NCI-H446 treated with DMSO at 0.1 percent for 48 hours (cell line): ENCODE results near the gene DMXL2.
A peak's percentile ranks its signal among the peaks of the same experiment; 100 is the strongest.
"Not testable (repeated sequence)": the region's sequence is repeated elsewhere in the genome, so short reads cannot be mapped to it uniquely, and the experiment has no call there.

Experiments
- DNase-seq: peaks from one replicate; lab custom pipeline; 2025; lab: John Stamatoyannopoulos, UW

Gene DMXL2, protein sequence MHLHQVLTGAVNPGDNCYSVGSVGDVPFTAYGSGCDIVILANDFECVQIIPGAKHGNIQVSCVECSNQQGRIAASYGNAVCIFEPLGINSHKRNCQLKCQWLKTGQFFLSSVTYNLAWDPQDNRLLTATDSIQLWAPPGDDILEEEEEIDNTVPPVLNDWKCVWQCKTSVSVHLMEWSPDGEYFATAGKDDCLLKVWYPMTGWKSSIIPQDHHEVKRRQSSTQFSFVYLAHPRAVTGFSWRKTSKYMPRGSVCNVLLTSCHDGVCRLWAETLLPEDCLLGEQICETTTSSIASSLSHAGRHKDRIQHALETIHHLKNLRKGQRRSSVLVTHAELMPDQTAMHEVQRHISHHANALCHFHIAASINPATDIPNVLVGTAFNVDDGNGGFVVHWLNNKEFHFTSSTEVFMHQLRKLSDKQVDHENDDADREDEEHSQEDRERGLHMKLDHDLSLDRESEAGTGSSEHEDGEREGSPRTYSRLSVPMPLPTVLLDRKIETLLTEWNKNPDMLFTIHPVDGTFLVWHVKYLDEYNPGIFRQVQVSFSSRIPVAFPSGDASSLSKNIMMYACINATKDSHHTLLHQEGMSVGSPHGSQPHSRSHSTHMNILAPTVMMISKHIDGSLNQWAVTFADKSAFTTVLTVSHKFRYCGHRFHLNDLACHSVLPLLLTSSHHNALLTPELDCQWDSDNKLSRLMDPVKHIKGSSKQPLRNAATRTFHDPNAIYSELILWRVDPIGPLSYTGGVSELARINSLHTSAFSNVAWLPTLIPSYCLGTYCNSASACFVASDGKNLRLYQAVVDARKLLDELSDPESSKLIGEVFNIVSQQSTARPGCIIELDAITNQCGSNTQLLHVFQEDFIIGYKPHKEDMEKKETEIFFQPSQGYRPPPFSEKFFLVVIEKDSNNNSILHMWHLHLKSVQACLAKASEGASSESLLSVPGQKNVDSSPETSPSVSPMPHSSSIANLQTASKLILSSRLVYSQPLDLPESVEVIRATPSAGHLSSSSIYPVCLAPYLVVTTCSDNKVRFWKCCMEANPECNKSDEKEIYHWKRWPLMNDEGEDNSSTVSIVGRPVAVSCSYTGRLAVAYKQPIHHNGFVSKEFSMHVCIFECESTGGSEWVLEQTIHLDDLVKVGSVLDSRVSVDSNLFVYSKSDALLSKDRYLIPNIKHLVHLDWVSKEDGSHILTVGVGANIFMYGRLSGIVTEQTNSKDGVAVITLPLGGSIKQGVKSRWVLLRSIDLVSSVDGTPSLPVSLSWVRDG (N-terminal part only)

DNA sequence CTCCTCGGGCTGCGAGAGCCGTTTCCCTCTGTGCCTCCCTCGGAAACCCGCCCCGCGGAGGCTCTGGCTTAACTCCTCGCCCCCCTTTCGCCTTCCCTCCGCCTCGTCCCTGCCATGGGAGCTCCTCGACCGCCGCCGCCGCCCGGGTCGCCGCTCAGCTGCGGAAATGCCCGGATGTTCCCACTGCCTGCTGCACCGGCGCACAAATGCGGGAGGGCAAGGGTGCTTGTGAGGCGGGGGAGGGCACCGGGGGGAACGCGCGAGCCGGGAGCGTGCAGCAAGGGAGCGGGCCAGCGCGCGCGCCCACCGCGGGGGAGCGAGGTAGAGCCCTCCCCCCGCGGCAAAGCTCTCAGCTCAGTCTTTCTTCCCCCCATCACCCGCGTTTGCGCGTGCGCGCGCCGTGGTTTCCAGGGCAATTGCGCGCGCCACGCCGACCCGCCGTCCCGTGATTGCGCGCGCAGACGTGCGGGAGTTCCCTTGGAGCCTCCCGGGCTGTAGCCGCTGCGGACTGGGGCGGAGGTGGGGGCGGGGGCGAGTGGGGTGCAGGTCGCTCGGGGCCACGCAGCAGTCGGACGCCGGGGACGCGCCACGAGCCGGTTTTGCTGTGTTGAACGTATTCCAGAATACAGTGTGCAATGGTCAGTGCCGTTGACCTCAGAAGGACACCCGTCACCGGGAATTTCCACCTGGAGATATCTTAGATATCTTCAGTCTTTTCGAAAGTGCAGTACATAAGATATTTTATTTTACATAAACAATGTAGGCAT is at the start of gene DMXL2:
Gene DMXL2, minus strand, starts transcription at position 168 of the 767 bp plus-strand sequence. CDS start 226 bp downstream, outside the sequence.
- DNase-seq = peak; percentile 75

DNA sequence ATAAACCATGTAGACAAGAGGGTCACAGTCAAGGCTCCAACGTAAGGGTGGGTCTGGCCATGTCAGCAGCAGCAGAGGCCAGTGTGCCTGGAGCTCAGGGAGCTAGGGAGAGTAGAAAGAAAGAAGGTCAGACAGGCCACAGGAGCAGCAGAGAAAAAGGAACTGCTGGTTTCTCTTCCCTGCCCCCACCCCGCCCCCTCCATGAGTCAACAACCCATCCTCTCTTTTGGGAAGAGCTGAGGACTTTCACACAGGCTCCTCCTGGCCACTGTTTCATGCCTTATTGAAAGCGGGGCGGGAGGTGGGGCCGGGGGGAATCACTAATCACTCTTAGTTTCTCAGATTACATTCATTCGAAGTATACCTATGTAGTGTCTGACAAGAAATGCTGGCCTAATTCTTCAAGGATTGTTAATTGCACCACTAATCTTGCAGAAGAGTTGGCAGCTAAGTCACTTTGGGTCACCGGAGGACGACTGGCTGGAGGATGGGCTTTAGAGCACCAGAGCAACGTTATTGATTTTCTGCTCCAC is 49.6 kb upstream of the DMXL2 start:
- no peak for DNase-seq

DNA sequence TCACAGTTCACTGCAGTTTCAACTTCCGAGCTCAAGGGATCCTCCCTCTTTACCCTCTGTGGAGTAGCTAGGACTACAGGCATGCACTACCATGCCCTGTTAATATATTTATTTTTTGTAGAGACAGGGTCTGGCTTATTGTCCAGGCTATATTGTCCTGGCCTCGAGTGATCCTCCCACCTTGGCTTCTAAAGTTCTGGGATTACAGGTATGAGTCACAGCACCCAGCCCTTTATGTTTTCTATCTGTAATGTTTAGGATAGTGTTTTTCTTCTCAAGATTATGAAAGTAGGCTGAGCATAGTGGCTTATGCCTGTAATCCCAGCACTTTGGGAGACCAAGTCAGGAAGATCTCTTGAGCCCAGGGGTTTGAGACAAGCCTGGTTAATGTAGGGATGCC is 46.8 kb upstream of the DMXL2 start:
- no peak for DNase-seq

DNA sequence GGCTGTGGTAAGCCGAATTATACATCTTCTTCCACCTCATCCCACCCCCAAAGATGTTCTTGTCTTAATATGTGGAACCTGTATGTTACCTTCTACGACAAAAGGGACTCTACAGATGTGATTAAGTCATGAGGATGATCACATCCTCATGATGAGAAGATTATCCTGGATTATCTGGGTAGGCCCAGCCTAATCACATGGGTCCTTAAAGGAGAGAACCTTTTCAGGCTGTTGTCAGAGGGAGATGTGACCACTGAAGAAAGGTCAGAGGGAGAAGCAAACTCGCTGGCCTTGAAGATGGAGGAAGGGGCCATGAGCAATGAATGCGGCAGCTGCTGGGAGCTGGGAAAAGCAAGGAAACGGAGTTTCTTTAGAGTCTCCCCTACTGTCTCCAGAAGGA is 45.9 kb upstream of the DMXL2 start:
- no peak for DNase-seq

DNA sequence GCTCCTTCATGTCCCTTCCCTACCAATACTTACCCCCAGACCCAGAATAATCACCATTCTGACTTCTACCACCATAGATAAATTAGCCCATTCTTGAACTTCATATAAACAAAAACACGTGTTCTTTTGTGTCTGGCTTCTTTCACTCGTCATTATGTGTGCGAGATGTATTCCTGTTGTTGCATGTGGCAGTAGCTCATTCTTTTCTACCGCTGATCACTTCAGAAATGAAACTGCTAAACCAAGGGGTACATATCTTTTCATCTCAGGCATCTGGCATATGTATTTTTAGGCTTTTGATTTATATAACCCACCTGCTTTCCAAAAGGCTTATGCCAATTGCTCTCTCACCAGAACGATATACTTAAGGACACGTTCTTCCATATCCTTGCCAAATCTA is 44.9 kb upstream of the DMXL2 start:
- DNase-seq = no peak

- no peak for DNase-seq
Measured at GRCh38 chr15:51661072-51661471, 38.5 kb upstream of the DMXL2 start.

GRCh38 chr15:51658664-51659063 is 36.1 kb upstream of the DMXL2 start:
- DNase-seq = no peak

GRCh38 chr15:51655401-51656057 is 33.0 kb upstream of the DMXL2 start:
- DNase-seq = not testable (repeated sequence)

GRCh38 chr15:51652084-51652668 is 29.6 kb upstream of the DMXL2 start:
- no peak for DNase-seq

DNA sequence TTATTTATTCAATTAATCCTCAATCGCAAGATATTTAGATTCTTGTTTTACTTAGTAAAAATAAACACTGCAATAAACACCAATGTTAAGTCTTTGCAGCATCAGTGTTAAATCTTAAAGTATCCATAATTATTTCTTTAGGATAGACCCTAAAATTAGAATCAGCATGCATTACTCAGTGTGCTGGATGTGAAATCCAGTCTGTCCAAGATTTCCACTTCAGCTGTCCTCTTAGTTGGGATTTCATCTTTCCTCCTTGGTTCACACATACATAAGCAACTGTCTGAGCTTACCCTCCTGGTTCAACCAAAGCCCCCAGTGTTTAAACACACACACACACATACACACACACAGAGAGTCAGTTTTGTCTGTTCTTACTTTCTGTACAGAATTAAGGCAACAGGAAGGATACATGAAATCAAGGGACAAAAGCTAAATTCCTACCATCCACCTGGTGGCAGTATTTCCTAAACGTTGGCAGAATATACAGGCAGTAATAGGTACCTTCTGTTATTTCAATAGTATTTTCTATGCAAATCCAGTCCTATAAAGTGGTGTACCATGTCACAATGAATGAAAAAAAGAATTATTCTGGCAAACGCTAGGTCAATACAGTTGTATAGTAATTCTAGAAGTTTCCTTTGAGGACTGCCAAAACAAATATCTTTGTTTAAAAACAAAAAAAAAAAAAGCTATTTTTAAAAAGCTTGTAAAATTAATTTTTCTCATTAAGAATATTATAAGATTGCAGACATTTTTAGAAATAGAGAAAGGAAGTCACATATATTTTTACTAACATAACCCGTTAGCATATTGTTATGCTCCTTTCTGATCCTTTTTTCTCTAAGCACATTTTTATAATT is 27.3 kb upstream of the DMXL2 start:
- peak; percentile 65 for DNase-seq

- DNase-seq = not testable (repeated sequence)
Measured at GRCh38 chr15:51648643-51649042, 26.1 kb upstream of the DMXL2 start.

GRCh38 chr15:51648101-51648500 is 25.5 kb upstream of the DMXL2 start:
- not testable (repeated sequence) for DNase-seq

DNA sequence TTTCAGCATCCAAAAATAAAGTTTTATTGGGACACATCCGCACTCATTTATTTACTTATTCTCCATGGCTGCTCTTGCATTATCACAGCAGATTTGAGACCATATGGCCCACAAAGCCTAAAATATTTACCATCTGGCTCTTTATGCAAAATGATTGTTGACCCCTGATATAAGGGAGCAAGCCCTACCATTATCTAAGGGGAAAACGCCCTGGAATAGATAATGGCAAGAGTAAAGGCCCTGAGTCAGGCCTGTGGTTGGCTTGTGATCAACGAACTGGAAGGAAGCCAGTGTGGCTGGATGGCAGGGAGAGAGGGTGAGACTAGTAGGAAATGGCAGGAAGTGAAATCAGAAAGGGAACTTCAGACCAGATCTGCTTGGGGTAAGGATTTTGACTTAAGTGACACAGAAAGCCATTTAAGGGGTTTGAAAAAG is 24.6 kb upstream of the DMXL2 start:
- DNase-seq = peak; percentile 65

DNA sequence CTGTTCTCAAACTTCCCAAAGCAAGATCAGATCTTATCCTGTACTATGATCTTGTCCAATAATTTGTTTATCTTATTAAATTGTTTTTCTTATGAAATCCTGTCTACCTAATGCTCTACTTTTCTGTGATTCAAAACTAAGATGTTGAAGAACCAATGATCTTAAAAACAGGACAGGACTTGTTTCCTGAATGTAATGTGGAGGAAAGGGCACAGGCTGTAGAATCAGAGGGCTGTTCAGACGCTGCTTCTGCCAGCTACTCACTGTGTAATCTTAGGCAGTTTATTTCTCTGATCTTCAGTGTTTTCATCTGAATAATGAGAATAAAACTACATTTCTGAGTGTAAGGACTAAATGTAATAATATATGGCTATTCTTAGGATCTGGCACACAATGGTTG is 20.1 kb upstream of the DMXL2 start:
- no peak for DNase-seq

DNA sequence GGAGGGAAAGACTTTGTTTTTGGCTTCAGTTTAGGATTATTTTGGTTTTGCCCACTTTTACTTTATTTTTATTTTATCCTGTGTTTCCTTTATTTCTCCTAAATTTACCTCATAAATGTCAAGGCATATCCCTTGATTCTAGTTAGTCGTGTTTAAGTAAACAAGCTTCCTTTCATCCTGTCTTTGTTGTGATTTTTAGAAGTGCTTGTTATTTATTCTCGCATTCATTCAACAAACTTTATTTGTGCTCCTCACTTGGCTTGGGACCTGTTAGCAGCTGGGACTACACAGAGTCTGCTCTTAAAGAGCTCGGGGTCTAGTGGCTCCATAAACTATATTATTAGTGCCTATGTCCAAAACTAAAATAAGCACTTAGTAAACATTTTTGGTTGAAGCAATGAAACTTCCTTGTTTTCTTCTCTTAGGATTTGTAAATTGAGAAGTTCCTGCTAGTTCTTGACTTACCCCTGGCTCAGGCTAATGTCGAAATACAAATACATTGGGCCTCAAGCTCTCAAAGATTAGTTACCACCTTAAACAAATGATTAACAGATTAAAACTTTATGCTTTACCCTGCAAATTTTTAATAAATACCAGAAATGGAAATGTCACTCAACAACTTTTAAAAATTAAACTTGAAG is 19.0 kb upstream of the DMXL2 start:
- no peak for DNase-seq

DNA sequence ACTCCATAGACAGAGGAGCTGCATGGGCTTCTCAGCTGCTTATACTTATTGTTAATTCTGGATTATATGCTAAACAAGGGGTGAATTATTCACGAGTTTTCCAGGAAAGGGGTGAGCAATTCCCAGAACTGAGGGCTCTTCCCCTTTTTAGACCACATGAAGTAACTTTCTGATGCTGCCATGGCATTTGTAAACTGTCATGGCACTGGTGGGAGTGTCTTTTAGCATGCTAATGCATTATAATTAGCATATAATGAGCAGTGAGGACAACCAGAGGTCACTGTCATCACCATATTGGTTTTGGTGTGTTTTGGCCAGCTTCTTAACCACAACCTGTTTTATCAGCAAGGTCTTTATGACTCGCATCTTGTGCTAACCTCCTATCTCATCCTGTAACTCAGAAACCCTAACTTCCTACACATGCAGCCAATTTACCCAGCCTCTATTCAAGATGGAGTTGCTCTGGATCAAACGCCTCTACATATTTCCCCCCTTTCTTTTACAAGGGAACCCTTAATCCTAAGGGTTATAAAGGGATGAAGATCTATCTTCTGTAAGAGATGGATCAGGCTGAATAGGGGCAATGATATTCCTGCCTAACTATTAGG is 12.1 kb upstream of the DMXL2 start:
- no peak for DNase-seq

- DNase-seq = no peak
Measured at GRCh38 chr15:51629612-51630011, 7.0 kb upstream of the DMXL2 start.

DNA sequence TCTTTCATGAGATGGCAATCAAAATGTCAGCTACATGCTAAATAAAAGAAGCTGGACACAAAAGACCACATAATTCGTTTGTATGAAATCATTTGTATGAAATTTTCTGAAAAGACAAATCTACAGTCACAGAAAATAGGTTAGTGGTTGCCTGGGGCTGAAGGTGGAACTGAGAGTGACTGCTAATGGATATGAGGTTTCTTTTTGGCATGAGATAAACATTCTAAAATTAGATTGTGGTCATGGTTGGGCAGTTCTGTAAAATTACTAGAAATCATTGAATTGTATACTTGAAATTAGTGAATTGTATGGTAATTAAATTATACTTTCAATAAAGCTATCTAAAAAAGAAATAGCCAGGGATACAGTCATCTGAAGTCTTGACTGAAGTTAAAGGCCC is 2.7 kb upstream of the DMXL2 start:
- DNase-seq = no peak
